NB4 (cell line): ENCODE results near the gene PCNX3.

Experiments used
- POLR2A ChIP-seq: IDR thresholded peaks from 2 replicates; pipeline ENCODE4 v1.6.1; 2011; ENCODE audit warnings: mild to moderate bottlenecking; ENCODE audit not compliant: insufficient read length; ENCODE audit errors: extremely low read depth
- TF ChIP-seq, protein P1 (sequence below): IDR thresholded peaks from one replicate; pipeline ENCODE4 v1.5.1; 2012; ENCODE audit warnings: low read depth, low read length
- TF ChIP-seq, protein P2 (sequence below): IDR thresholded peaks from 2 replicates; pipeline ENCODE4 v1.6.1; 2011; ENCODE audit warnings: low read depth, low read length

DNA sequence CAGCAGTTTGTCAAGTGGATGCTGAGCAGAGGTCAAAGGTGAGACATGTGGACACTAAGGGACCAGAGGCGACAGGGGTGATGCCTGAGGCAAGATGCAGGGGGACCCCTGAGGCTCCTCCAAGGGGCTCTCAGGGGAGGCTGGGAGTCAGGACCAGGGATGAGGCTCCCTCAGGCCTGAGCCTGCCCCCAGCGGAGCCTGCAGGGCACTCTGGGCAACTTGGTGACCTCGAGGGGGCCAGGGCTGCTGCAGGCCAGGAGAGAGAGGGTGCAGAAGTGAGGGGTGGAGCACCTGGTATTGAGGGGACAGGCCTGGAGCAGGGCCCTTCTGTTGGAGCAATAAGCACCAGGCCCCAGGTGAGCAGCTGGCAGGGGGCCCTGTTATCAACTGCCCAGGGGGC is 33.6 kb upstream of the PCNX3 start:
- TF ChIP-seq, protein P1, sequence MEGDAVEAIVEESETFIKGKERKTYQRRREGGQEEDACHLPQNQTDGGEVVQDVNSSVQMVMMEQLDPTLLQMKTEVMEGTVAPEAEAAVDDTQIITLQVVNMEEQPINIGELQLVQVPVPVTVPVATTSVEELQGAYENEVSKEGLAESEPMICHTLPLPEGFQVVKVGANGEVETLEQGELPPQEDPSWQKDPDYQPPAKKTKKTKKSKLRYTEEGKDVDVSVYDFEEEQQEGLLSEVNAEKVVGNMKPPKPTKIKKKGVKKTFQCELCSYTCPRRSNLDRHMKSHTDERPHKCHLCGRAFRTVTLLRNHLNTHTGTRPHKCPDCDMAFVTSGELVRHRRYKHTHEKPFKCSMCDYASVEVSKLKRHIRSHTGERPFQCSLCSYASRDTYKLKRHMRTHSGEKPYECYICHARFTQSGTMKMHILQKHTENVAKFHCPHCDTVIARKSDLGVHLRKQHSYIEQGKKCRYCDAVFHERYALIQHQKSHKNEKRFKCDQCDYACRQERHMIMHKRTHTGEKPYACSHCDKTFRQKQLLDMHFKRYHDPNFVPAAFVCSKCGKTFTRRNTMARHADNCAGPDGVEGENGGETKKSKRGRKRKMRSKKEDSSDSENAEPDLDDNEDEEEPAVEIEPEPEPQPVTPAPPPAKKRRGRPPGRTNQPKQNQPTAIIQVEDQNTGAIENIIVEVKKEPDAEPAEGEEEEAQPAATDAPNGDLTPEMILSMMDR = no peak
- no peak for TF ChIP-seq POLR2A
- TF ChIP-seq, protein P2, sequence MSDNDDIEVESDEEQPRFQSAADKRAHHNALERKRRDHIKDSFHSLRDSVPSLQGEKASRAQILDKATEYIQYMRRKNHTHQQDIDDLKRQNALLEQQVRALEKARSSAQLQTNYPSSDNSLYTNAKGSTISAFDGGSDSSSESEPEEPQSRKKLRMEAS = no peak
